Right lobe of liver (tissue), 6 donors: ENCODE results near the gene RAD18. TPM values are rescaled to one million over a fixed set of nuclear protein-coding genes. Genes with fewer than 3 reads are reported as not detected.

ENCODE experiments used
- ATAC-seq, 4 donors: fragments of 200-7000 bp; cut with Tn5 transposase; one replicate each; pipeline ENCODE4 v1.9.1; 2020; ENCODE audit warnings: mild to moderate bottlenecking in 4 of 4, moderate library complexity in 4 of 4
- DNase-seq, 3 donors: peaks; one replicate each; pipeline ENCODE4 v3.0.0-alpha.2; 2020
- H3K27ac ChIP-seq, 3 donors: fragments of 200-600 bp; one replicate each; pipeline ENCODE4 v1.8.0; 2022
- H3K27me3 ChIP-seq, 2 donors: fragments of 200-600 bp; one replicate each; pipeline ENCODE4 v1.8.0; 2022
- H3K36me3 ChIP-seq, 4 donors: fragments of 200-600 bp; sonication (generic) in 1 of 4; one replicate each; pipeline versions ENCODE4 v1.5.1 to v1.8.0; 2017 to 2022; ENCODE audit warnings: control low read depth in 1 of 4
- H3K4me1 ChIP-seq, 4 donors: fragments of 200-600 bp; sonication (generic) in 1 of 4; one replicate each; pipeline versions ENCODE4 v1.5.1 to v1.8.0; 2017 to 2022; ENCODE audit warnings: control low read depth in 1 of 4
- H3K4me3 ChIP-seq, 3 donors: fragments of 200-600 bp; one replicate each; pipeline ENCODE4 v1.8.0; 2022
- H3K9me3 ChIP-seq, 4 donors: fragments of 200-600 bp; sonication (generic) in 1 of 4; one replicate each; pipeline versions ENCODE4 v1.5.1 to v1.8.0; 2017 to 2022; ENCODE audit warnings: control low read depth in 1 of 4
- POLR2A ChIP-seq: fragments of 450-650 bp; IDR thresholded peaks from one replicate; pipeline ENCODE4 v1.6.1; 2017; ENCODE audit warnings: antibody characterized with exemption, mild to moderate bottlenecking
- WGBS: methylation state at CpG from one replicate; pipeline ENCODE4 v1.1.6; 2018; ENCODE audit warnings: low coverage, low lambda C conversion rate; ENCODE audit not compliant: insufficient coverage; ENCODE audit errors: missing lambda C conversion rate; 5-methylcytosine and 5-hydroxymethylcytosine counted together
- intact Hi-C, 2 donors: fragments of 100-400 bp; cut with DNase I; formaldehyde crosslinking; loops; one replicate each; pipeline versions ENCODE4 v1.11.2 to v1.14.1; 2022
- total RNA-seq, 6 experiments: library from RNA; depleted of rRNA in 2 of 6; stranded (reverse); fragments of >200 nt in 2 of 6; fragmentation: NEBNext Ultra II Directional in 3 of 6; extraction: Animal tissue kit (Norgen Biotek cat#: 25700) in 3 of 6; gene quantifications; one replicate each; pipeline versions ENCODE4 v1.1.0 to v1.2.4, GENCODE V29; 2016 to 2023
- TF ChIP-seq, protein P1 (sequence below), 4 donors: fragments of 200-600 bp in 3 of 4; fragments of 450-650 bp in 1 of 4; IDR thresholded peaks; one replicate each; pipeline versions ENCODE4 v1.5.1 to v1.8.0; 2016 to 2022; ENCODE audit warnings: antibody characterized with exemption in 4 of 4, mild to moderate bottlenecking in 2 of 4
- donor health status: DM: no; HTN: yes; CAD: no.
- donor health status: DM: no; HTN: no; CAD: no.
- donor health status: DM: no; HTN: no; CAD: no.
- donor health status: DM: no; HTN: yes; CAD: no.
- donor health status: DM: no; HTN: yes; CAD: no.

RAD18 gene
- total RNA-seq, 6 experiments from 2014 or later = 1.9 to 5.1 (median 4.3) TPM

DNA sequence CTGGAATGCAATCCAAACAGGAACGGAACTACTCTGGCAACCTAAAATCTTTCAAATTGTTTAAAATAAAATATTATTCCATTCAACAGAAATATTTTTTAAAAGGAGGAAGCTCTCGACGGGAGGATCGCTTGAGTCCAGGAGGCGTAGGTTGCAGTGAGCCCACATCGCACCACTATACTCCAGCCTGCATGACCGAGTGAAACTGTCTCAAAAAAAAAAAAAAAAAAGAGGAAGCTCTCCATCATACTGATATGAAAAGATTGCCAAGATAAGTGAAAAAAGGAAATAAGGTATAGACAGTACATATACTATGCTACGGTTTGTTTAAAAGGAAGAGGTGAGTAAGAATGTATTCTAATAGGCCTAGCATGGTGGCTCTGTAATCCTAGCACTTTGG is 3.6 kb downstream of the RAD18 start:
- no peak overlapping the region for H3K27ac ChIP-seq
- ATAC-seq = no peak
- no peaks in the 10 kb centered on the region for H3K36me3 ChIP-seq
- intact Hi-C loops = loop anchor here in 1 of 2 donors (10.0 kb wide), 1 partner anchor 195 kb away; the partner anchor contains the start of gene OXTR
- no peaks in the 10 kb centered on the region for H3K9me3 ChIP-seq
- TF ChIP-seq POLR2A = no peak
- TF ChIP-seq, protein P1, sequence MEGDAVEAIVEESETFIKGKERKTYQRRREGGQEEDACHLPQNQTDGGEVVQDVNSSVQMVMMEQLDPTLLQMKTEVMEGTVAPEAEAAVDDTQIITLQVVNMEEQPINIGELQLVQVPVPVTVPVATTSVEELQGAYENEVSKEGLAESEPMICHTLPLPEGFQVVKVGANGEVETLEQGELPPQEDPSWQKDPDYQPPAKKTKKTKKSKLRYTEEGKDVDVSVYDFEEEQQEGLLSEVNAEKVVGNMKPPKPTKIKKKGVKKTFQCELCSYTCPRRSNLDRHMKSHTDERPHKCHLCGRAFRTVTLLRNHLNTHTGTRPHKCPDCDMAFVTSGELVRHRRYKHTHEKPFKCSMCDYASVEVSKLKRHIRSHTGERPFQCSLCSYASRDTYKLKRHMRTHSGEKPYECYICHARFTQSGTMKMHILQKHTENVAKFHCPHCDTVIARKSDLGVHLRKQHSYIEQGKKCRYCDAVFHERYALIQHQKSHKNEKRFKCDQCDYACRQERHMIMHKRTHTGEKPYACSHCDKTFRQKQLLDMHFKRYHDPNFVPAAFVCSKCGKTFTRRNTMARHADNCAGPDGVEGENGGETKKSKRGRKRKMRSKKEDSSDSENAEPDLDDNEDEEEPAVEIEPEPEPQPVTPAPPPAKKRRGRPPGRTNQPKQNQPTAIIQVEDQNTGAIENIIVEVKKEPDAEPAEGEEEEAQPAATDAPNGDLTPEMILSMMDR (IDR thresholded peaks at IDR 0.05) = no peak
- 65% methylated on average over 8 of the region's 8 CpGs for WGBS
- H3K4me3 ChIP-seq = no peak overlapping the region
- DNase-seq = no peak
- H3K27me3 ChIP-seq = no peaks in the 10 kb centered on the region
- peaks cover 0 to 21% (median 5%) of the 10 kb centered on the region in 4 donors for H3K4me1 ChIP-seq

DNA sequence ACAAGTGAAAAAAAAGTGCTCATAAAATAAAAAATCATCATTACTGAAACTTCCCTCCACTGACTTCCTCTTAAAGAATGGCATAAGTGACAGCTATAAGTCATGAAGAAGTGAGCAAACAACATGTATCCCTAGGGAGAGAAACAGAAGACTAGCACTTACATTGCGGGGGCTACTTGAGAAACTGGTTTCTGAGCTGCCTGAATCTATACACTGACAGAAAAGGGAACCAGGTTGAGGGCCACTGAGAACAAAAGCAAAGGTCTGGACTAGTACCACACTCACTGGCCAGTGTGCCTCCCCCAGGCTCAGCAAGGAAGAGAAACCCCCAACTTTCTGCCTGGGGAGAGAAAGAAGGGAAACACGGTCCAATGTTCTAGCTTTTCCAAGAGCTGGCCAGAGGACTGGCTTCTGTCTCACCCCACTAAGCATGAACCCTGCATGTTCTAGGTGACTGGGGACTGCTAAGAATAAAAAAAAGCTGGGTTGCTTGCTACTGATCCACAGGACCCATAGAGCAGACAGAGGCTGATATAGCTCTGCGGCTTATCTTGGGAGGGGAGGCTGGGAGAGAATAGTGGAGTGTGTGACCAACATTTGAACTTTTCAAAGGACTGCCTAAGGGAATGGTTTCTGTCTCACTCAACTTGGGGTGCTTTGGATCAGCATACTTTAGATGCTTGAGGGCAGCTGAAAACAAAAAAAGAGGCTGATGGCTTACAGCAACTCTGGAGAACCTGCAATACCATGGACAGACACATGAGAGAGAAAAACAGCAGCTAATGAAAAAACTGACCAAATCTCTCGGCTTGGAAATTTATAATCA is 8.1 kb downstream of the RAD18 start:
- H3K27me3 ChIP-seq = no peaks in the 10 kb centered on the region
- no peak overlapping the region for H3K4me3 ChIP-seq
- H3K4me1 ChIP-seq = no peaks in the 10 kb centered on the region
- H3K9me3 ChIP-seq = no peaks in the 10 kb centered on the region
- WGBS = 100% methylated on average over 1 of the region's 4 CpGs
- TF ChIP-seq, protein P1 (IDR thresholded peaks at IDR 0.05) = no peak
- no peak for TF ChIP-seq POLR2A
- intact Hi-C loops = loop anchor here in 1 of 2 donors (10.0 kb wide), 1 partner anchor 190 kb away; the partner anchor contains the start of gene OXTR
- DNase-seq (no peak), ATAC-seq (peak in 1 of 4 donors; percentile 38)
- no peak overlapping the region for H3K27ac ChIP-seq
- H3K36me3 ChIP-seq = no peaks in the 10 kb centered on the region

DNA sequence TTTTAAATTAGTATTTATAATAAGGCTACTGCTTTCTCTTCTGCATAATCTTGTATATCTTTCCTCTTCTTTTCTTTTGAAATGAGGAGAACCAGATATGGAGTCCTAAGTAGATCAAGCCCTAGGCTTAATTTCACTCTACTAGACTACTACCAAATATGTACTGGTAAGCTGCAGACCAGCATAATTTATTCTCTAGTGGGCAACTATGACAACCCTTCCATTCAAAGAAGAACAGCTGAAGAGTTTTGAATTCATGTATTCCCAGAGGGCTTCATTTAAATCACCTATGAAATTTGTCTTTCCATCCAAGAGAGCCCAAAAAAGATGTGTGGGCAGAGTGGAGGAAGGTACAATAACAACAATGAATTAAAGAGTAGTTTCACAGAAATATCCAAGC is 10.0 kb downstream of the RAD18 start:
- DNase-seq (no peak), ATAC-seq (no peak)
- intact Hi-C loops = loop anchor here in 1 of 2 donors (10.0 kb wide), 1 partner anchor 189 kb away; the partner anchor contains the start of gene OXTR
- Histone ChIP-seq H3K9me3 (no peaks in the 10 kb centered on the region), H3K4me1 (no peaks in the 10 kb centered on the region), H3K4me3 (no peak overlapping the region), H3K27ac (no peak overlapping the region), H3K27me3 (no peaks in the 10 kb centered on the region), H3K36me3 (no peaks in the 10 kb centered on the region)
- TF ChIP-seq POLR2A = no peak
- TF ChIP-seq, protein P1 (IDR thresholded peaks at IDR 0.05) = no peak

DNA sequence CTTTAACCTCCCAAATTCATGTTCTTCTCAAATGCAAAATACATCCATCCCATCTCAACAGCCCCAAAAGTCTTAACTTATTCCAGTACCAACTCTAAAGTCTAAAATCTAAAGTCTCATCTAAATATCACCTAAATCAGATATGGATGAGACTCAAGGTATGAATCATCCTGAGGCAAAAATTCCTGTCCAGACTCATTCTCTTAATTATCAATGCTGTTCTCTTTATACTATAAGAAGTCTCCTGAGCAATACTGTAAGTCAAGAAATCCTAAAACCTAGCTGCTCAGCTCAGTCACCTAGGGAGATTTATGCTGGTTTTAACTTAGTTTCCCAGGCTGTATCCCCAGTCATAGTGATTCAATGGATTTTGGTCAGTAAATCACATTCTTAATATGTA is 11.1 kb downstream of the RAD18 start:
- Histone ChIP-seq H3K36me3 (no peaks in the 10 kb centered on the region), H3K4me1 (no peaks in the 10 kb centered on the region), H3K4me3 (no peak overlapping the region), H3K27me3 (no peaks in the 10 kb centered on the region), H3K27ac (no peak overlapping the region), H3K9me3 (no peaks in the 10 kb centered on the region)
- DNase-seq (no peak), ATAC-seq (no peak)
- intact Hi-C loops = loop anchor here in 1 of 2 donors (10.0 kb wide), 1 partner anchor 187 kb away; the partner anchor contains the start of gene OXTR
- TF ChIP-seq POLR2A = no peak
- TF ChIP-seq, protein P1 (IDR thresholded peaks at IDR 0.05) = no peak
